Gastrocnemius medialis (tissue), 4 donors: ENCODE data around the gene PTPN23. TPM values are rescaled to one million over a fixed set of nuclear protein-coding genes. Genes with fewer than 3 reads are reported as not detected.

Experiments
- ATAC-seq, 2 donors: fragments of 150-250 bp; one replicate each; pipeline ENCODE4 v1.9.1; 2016
- DNase-seq, 2 donors: peaks; one replicate each; pipeline ENCODE4 v3.0.0-alpha.2; 2019
- H3K27ac ChIP-seq, 4 donors: fragments of 200-600 bp; sonication (generic); 1 replicate in 1 of 4; 2 replicates in 3 of 4; pipeline ENCODE4 v1.5.1; 2016 to 2018; ENCODE audit warnings: mild to moderate bottlenecking in 2 of 4, moderate library complexity in 1 of 4
- H3K27me3 ChIP-seq, 3 donors: fragments of 200-600 bp; sonication (generic) in 2 of 3; 1 replicate in 1 of 3; 2 replicates in 2 of 3; pipeline versions ENCODE4 v1.5.1 to v1.6.0; 2016 to 2019; ENCODE audit warnings: mild to moderate bottlenecking in 1 of 3, moderate library complexity in 1 of 3
- H3K36me3 ChIP-seq, 2 donors: fragments of 200-600 bp; sonication (generic) in 1 of 2; one replicate each; pipeline ENCODE4 v1.5.1; 2017 to 2018
- H3K4me1 ChIP-seq, 2 donors: fragments of 200-600 bp; sonication (generic) in 1 of 2; one replicate each; pipeline ENCODE4 v1.5.1; 2016 to 2017; ENCODE audit warnings: mild to moderate bottlenecking in 2 of 2
- H3K4me3 ChIP-seq, 4 donors: fragments of 200-600 bp; sonication (generic) in 3 of 4; 1 replicate in 1 of 4; 2 replicates in 3 of 4; pipeline ENCODE4 v1.5.1; 2016 to 2019; ENCODE audit warnings: mild to moderate bottlenecking in 2 of 4
- H3K9me3 ChIP-seq, 3 donors: fragments of 200-600 bp; sonication (generic) in 2 of 3; 1 replicate in 1 of 3; 2 replicates in 2 of 3; pipeline ENCODE4 v1.5.1; 2016 to 2019
- CTCF ChIP-seq, 5 experiments: fragments of 450-650 bp in 3 of 5; fragments of 200-600 bp in 2 of 5; sonication (generic) in 2 of 5; IDR thresholded peaks in 4 of 5; conservative IDR thresholded peaks in 1 of 5; 1 replicate in 4 of 5; 2 replicates in 1 of 5; pipeline ENCODE4 v1.5.1; 2016 to 2019; ENCODE audit warnings: antibody characterized with exemption in 5 of 5, mild to moderate bottlenecking in 3 of 5, moderate library complexity in 3 of 5
- POLR2A ChIP-seq, 2 donors: fragments of 450-650 bp; IDR thresholded peaks; one replicate each; pipeline ENCODE4 v1.6.1; 2017; ENCODE audit warnings: antibody characterized with exemption in 2 of 2, mild to moderate bottlenecking in 2 of 2, moderate library complexity in 2 of 2
- in situ Hi-C, 4 donors: fragments of 200-750 bp; cut with MboI; loops; one replicate each; pipeline versions ENCODE4 v1.15.0 to v1.8.0; 2017; ENCODE audit warnings: low sequenced_read_pairs in 4 of 4
- intact Hi-C: fragments of 100-400 bp; cut with DNase I; formaldehyde crosslinking; loops from one replicate; pipeline ENCODE4 v1.15.1; 2023; ENCODE audit warnings: low total_unique reads
- total RNA-seq, 4 donors: library from RNA; depleted of rRNA; stranded (reverse); fragments of >200 nt; gene quantifications; one replicate each; pipeline versions ENCODE4 v1.1.0 to v1.2.3, GENCODE V29; 2016

The PTPN23 gene
- total RNA-seq, 4 donors from 2014 or later: 10.5 to 37.3 (median 23.7) TPM

GRCh38 chr3:47420511-47421484 is 40.0 kb downstream of the PTPN23 start:
- intact Hi-C loops: loop anchor here (1.0 kb wide), 2 partner anchors 56 to 369 kb away; no protein-coding TSS in a partner anchor
- H3K27me3 ChIP-seq: no peaks in the 10 kb centered on the region
- peak; percentile 79 to 87 for ATAC-seq
- TF ChIP-seq POLR2A (IDR thresholded peaks at IDR 0.05) (no peak), CTCF (IDR thresholded peaks at IDR 0.05 in 4 of 5, conservative IDR thresholded peaks at IDR 0.05 in 1 of 5) (peak; percentile 86 to 94 (median 91))
- H3K27ac ChIP-seq: peak overlapping the region; percentile 41 to 78 (median 62)
- no peak overlapping the region for H3K4me3 ChIP-seq
- peaks cover 10% of the 10 kb centered on the region in 2 donors for H3K4me1 ChIP-seq
- in situ Hi-C loops: loop anchor here (5.0 to 10.0 kb wide), 3 partner anchors 52 to 57 kb away; partner anchors contain the start of gene SCAP (in 2 of the 4)
- H3K36me3 ChIP-seq: peaks cover 0 to 66% of the 10 kb centered on the region in 2 donors
- H3K9me3 ChIP-seq: no peaks in the 10 kb centered on the region
- DNase-seq: peak; percentile 58 to 83

DNA sequence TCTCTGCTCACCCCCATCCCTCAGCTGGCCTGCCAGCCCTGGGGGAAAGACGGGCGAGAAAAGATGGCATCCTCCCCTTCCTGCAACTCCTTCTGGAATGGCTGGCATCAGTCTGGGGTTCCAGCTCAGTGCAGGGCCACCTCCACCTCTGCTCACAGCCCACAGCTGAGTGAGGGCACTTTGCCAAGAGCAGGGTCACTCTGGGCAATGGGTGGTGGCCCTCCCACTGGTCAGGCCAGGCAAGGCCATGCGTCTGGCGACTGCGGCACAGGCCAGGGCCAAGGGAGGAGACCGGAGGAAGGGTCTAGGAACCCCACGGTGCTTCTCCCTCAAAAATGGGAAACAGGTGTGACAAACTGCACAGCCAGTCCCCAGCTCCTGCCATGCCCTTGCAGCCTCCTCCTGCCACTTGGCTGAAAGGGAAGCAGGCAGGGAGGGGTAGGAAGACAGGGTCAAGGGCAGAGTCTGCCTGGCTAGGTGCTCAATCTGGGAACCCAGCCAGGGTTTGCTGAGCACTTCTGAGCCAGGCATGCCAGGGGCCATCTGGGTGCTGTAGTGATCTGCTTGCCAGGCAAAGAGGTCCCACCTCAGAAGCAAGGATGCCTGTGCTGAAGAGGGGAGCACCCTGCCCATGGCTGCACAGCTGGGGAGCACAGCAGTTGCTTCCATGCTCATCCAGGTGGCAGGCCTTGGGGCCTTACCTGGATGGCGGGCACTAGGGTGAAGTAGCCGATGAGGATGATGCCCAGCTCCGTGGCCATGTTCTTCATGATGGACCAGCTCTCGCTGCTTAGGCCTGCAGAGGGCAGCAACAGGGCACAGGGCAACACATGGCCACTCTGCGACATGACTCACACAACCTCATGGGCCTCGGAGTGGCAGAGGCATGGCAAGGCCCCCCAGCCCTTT is 41.2 kb downstream of the PTPN23 start:
- in situ Hi-C loops (loop anchor here (5.0 to 10.0 kb wide), 3 partner anchors 50 to 55 kb away; partner anchors contain the start of gene SCAP (in 2 of the 4)), intact Hi-C loops (loop anchor here (1.0 kb wide), 2 partner anchors 54 to 367 kb away; no protein-coding TSS in a partner anchor)
- Histone ChIP-seq H3K4me3 (no peak overlapping the region), H3K9me3 (no peaks in the 10 kb centered on the region), H3K36me3 (peaks cover 0 to 68% of the 10 kb centered on the region in 2 donors), H3K4me1 (peaks cover 10% of the 10 kb centered on the region in 2 donors), H3K27ac (peak overlapping the region; percentile 41 to 78 (median 62)), H3K27me3 (no peaks in the 10 kb centered on the region)
- DNase-seq (peak in 1 of 2 donors; percentile 63), ATAC-seq (peak; percentile 43 to 54)
- TF ChIP-seq CTCF (IDR thresholded peaks at IDR 0.05 in 4 of 5, conservative IDR thresholded peaks at IDR 0.05 in 1 of 5) (peak; percentile 22 to 51 (median 34)), POLR2A (IDR thresholded peaks at IDR 0.05) (no peak)

- Histone ChIP-seq H3K4me3 (no peak overlapping the region), H3K27me3 (no peaks in the 10 kb centered on the region), H3K36me3 (peaks cover 0 to 68% of the 10 kb centered on the region in 2 donors), H3K27ac (peak overlapping the region; percentile 21 to 78 (median 54)), H3K4me1 (peaks cover 10% of the 10 kb centered on the region in 2 donors), H3K9me3 (no peaks in the 10 kb centered on the region)
- in situ Hi-C loops (loop anchor here (5.0 to 10.0 kb wide), 3 partner anchors 50 to 55 kb away; partner anchors contain the start of gene SCAP (in 2 of the 4)), intact Hi-C loops (no loop called here)
- ATAC-seq (no peak), DNase-seq (no peak)
- TF ChIP-seq CTCF (IDR thresholded peaks at IDR 0.05 in 4 of 5, conservative IDR thresholded peaks at IDR 0.05 in 1 of 5) (no peak), POLR2A (IDR thresholded peaks at IDR 0.05) (no peak)
Measured at GRCh38 chr3:47422743-47423142, 41.9 kb downstream of the PTPN23 start.

GRCh38 chr3:47423548-47424145 is 42.8 kb downstream of the PTPN23 start:
- no peaks in the 10 kb centered on the region for H3K27me3 ChIP-seq
- DNase-seq (no peak), ATAC-seq (no peak)
- intact Hi-C loops: no loop called here
- H3K27ac ChIP-seq: peak overlapping the region in 1 of 4 donors; percentile 78
- no peaks in the 10 kb centered on the region for H3K9me3 ChIP-seq
- peaks cover 0 to 75% of the 10 kb centered on the region in 2 donors for H3K36me3 ChIP-seq
- H3K4me1 ChIP-seq: peaks cover 10% of the 10 kb centered on the region in 2 donors
- in situ Hi-C loops: loop anchor here (5.0 to 10.0 kb wide), 3 partner anchors 49 to 54 kb away; partner anchors contain the start of gene SCAP (in 2 of the 4)
- H3K4me3 ChIP-seq: no peak overlapping the region
- no peak for TF ChIP-seq POLR2A (IDR thresholded peaks at IDR 0.05)
- TF ChIP-seq CTCF (IDR thresholded peaks at IDR 0.05 in 4 of 5, conservative IDR thresholded peaks at IDR 0.05 in 1 of 5): no peak
